ENCODE results near the gene PUM1.
A peak's percentile ranks its signal among the peaks of the same experiment; 100 is the strongest.

The PUM1 gene

GRCh38 chr1:30908316-30908695, 157.2 kb downstream of the PUM1 start:
- H3K4me3 ChIP-seq (ENCODE audit: low read depth, low read length), result no peak overlapping the region

- peak overlapping the region; percentile 50 for H3K4me3 ChIP-seq (ENCODE audit: low read depth, low read length)
These were observed 157.8 kb downstream of the PUM1 start for GRCh38 chr1:30907481-30908315.

GRCh38 chr1:30906631-30907441, 158.7 kb downstream of the PUM1 start:
- H3K4me3 ChIP-seq (ENCODE audit: low read depth, low read length), result no peak overlapping the region

- no peak overlapping the region for H3K4me3 ChIP-seq (ENCODE audit: low read depth, low read length)
These were observed 159.4 kb downstream of the PUM1 start for GRCh38 chr1:30905916-30906620.

- no peak overlapping the region for H3K4me3 ChIP-seq (ENCODE audit: low read depth, low read length)
These were observed 160.1 kb downstream of the PUM1 start for GRCh38 chr1:30905403-30905802.

GRCh38 chr1:30904962-30905335, 160.6 kb downstream of the PUM1 start:
- H3K4me3 ChIP-seq (ENCODE audit: low read depth, low read length), result no peak overlapping the region

GRCh38 chr1:30904191-30904961, 161.1 kb downstream of the PUM1 start:
- H3K4me3 ChIP-seq (ENCODE audit: low read depth, low read length), result no peak overlapping the region

- H3K4me3 ChIP-seq (ENCODE audit: low read depth, low read length), result no peak overlapping the region
These were observed 162.0 kb downstream of the PUM1 start for GRCh38 chr1:30903343-30904034.

GRCh38 chr1:30902593-30903290, 162.8 kb downstream of the PUM1 start:
- no peak overlapping the region for H3K4me3 ChIP-seq (ENCODE audit: low read depth, low read length)

GRCh38 chr1:30901798-30902581, 163.5 kb downstream of the PUM1 start:
- no peak overlapping the region for H3K4me3 ChIP-seq (ENCODE audit: low read depth, low read length)

- no peak overlapping the region for H3K4me3 ChIP-seq (ENCODE audit: low read depth, low read length)
These were observed 164.5 kb downstream of the PUM1 start for GRCh38 chr1:30900931-30901560.

GRCh38 chr1:30900486-30900885, 165.0 kb downstream of the PUM1 start:
- no peak overlapping the region for H3K4me3 ChIP-seq (ENCODE audit: low read depth, low read length)

- no peak overlapping the region for H3K4me3 ChIP-seq (ENCODE audit: low read depth, low read length)
These were observed 165.7 kb downstream of the PUM1 start for GRCh38 chr1:30899577-30900389.

GRCh38 chr1:30898031-30898815, 167.3 kb downstream of the PUM1 start:
- H3K4me3 ChIP-seq (ENCODE audit: low read depth, low read length), result no peak overlapping the region

- H3K4me3 ChIP-seq (ENCODE audit: low read depth, low read length), result no peak overlapping the region
These were observed 168.6 kb downstream of the PUM1 start for GRCh38 chr1:30896905-30897304.

- H3K4me3 ChIP-seq (ENCODE audit: low read depth, low read length), result no peak overlapping the region
These were observed 169.4 kb downstream of the PUM1 start for GRCh38 chr1:30895944-30896660.

Data from iPS-11a (cell line).